ENCODE measurements around the gene KCNAB1. TPM values are rescaled to one million over a fixed set of nuclear protein-coding genes. Genes with fewer than 3 reads are reported as not detected.

The KCNAB1 gene
- total and polyA plus RNA-seq, 2 of the 8 experiments (the other 6 are each of a cell fraction or from before 2014, with no cell fraction given) = 0.51 to 2.3 TPM

GRCh38 chr3:156507285-156507684, 386.9 kb downstream of the KCNAB1 start:
- Histone ChIP-seq H2BK15ac (ENCODE audit: low read length) (no peak overlapping the region), H4K8ac (ENCODE audit: extremely low read depth, insufficient read depth, low read length) (no peak overlapping the region), H2BK12ac (ENCODE audit: low read depth, low read length) (no peak overlapping the region), H2AFZ (ENCODE audit: low read length) (no peak overlapping the region), H3K4me2 (ENCODE audit: insufficient read depth in 1 of 2, low read depth in 2 of 2, low read length in 2 of 2) (no peak overlapping the region), H3K4me1 (replicated peaks in 1 of 4; ENCODE audit: control insufficient read depth in 3 of 4, insufficient read depth in 4 of 4, low read length in 3 of 4) (no peaks in the 10 kb centered on the region), H3K23me2 (ENCODE audit: low read depth, low read length) (no peaks in the 10 kb centered on the region), H4K5ac (ENCODE audit: insufficient read length, low read depth, low read length) (no peak overlapping the region), H3K4ac (replicated peaks; ENCODE audit: insufficient read length, low read depth, low read length) (no peak overlapping the region), H3K23ac (ENCODE audit: insufficient read length) (no peak overlapping the region), H2AK5ac (ENCODE audit: low read depth, low read length) (no peak overlapping the region), H2BK20ac (ENCODE audit: low read length) (no peak overlapping the region), H2BK120ac (replicated peaks; ENCODE audit: low read depth, low read length) (no peak overlapping the region), H3K18ac (ENCODE audit: extremely low read depth, low read length) (no peak overlapping the region), H4K20me1 (replicated peaks in 1 of 2; ENCODE audit: control insufficient read depth in 1 of 2, insufficient read depth in 2 of 2, low read length in 2 of 2) (no peaks in the 10 kb centered on the region), H3K79me2 (ENCODE audit: control insufficient read depth in 1 of 2, insufficient read depth in 2 of 2, low read length in 2 of 2) (no peaks in the 10 kb centered on the region), H3K9me3 (ENCODE audit: insufficient read depth in 2 of 2, low read depth in 1 of 2, low read length in 1 of 2) (no peaks in the 10 kb centered on the region), H3K14ac (ENCODE audit: insufficient read length) (no peak overlapping the region), H3K4me3 (ENCODE audit: extremely low read depth in 1 of 4, insufficient read depth in 2 of 4, low read depth in 3 of 4, low read length in 4 of 4) (no peak overlapping the region), H3K79me1 (ENCODE audit: low read depth, low read length) (no peaks in the 10 kb centered on the region; the same call in 1 of the 2 replicates), H2BK5ac (ENCODE audit: low read depth, low read length) (no peak overlapping the region), H3K36me3 (ENCODE audit: control insufficient read depth in 2 of 4, insufficient read depth in 4 of 4, low read length in 3 of 4) (no peaks in the 10 kb centered on the region), H3K56ac (replicated peaks; ENCODE audit: insufficient read length, low read depth, low read length) (no peak overlapping the region), H4K91ac (replicated peaks; ENCODE audit: insufficient read length, low read length) (no peak overlapping the region), H3K27ac (ENCODE audit: low read depth, low read length) (no peak overlapping the region), H3K27me3 (replicated peaks in 1 of 4; ENCODE audit: control insufficient read depth in 3 of 4, extremely low read depth in 1 of 4, insufficient read depth in 3 of 4, low read length in 3 of 4) (no peaks in the 10 kb centered on the region), H3K9ac (replicated peaks in 1 of 4; ENCODE audit: extremely low read depth in 1 of 4, low read depth in 3 of 4, low read length in 3 of 4) (no peak overlapping the region)
- DNase-seq (ENCODE audit: low read depth in 1 of 2, low spot score in 2 of 2) = no peak
- ChIA-PET POLR2A (ENCODE audit: partially characterized antibody) (no interaction called here), CTCF (ENCODE audit: partially characterized antibody) (interaction anchor here (0.6 to 13.9 kb wide), 13 partner anchors 10 to 630 kb away, joined by 3 to 161 read pairs (median 6); no protein-coding TSS in a partner anchor)
- FAIRE-seq = no peak
- no peak for TF ChIP-seq MAX (IDR thresholded peaks at IDR 0.05)
- TF ChIP-seq RAD21 (IDR thresholded peaks at IDR 0.05 in 1 of 2, conservative IDR thresholded peaks at IDR 0.05 in 1 of 2; ENCODE audit: low read depth in 2 of 2, low read length in 2 of 2) = no peak
- TF ChIP-seq TBP (IDR thresholded peaks at IDR 0.05; ENCODE audit: low read depth, low read length) = no peak
- no peak for TF ChIP-seq SIN3A (conservative IDR thresholded peaks at IDR 0.05 in 1 of 2, IDR thresholded peaks at IDR 0.05 in 1 of 2; ENCODE audit: low read depth in 1 of 2, low read length in 2 of 2)
- TF ChIP-seq RNF2 (IDR thresholded peaks at IDR 0.05; ENCODE audit: borderline replicate concordance, low read depth, low read length, missing control alignments, poor library complexity, severe bottlenecking) = no peak
- TF ChIP-seq EP300 (IDR thresholded peaks at IDR 0.05; ENCODE audit: borderline replicate concordance in 1 of 2, low read depth in 2 of 2, low read length in 2 of 2) = no peak
- TF ChIP-seq CBX8 (IDR thresholded peaks at IDR 0.05; ENCODE audit: borderline replicate concordance, low read depth, low read length) = no peak
- TF ChIP-seq GABPA (IDR thresholded peaks at IDR 0.05; ENCODE audit: borderline replicate concordance, insufficient read depth, low read length) = no peak
- no peak for TF ChIP-seq SUZ12 (IDR thresholded peaks at IDR 0.05; ENCODE audit: low read length)
- no peak for TF ChIP-seq HDAC6 (IDR thresholded peaks at IDR 0.05; ENCODE audit: low read depth, low read length)
- no peak for TF ChIP-seq CHD2 (IDR thresholded peaks at IDR 0.05; ENCODE audit: low read length)
- TF ChIP-seq CBX5 (IDR thresholded peaks at IDR 0.05; ENCODE audit: low read depth, low read length) = no peak
- no peak for TF ChIP-seq SIX5 (IDR thresholded peaks at IDR 0.05; ENCODE audit: low read depth, low read length)
- TF ChIP-seq ZNF274 (IDR thresholded peaks at IDR 0.05; ENCODE audit: borderline replicate concordance, extremely low read depth, low read length) = no peak

Data from H1 (cell line).